HG02885 (cell line): Measurements from ENCODE around the gene LARP4B.
"Not testable (repeated sequence)": the region's sequence is repeated elsewhere in the genome, so short reads cannot be mapped to it uniquely, and the experiment has no call there.

ENCODE experiments used
- ATAC-seq: cut with Tn5 transposase; IDR thresholded peaks from one replicate; pipeline ENCODE4 v1.9.1; 2021; ENCODE audit warnings: mild to moderate bottlenecking; ENCODE audit not compliant: unreplicated experiment, poor library complexity

Gene LARP4B

DNA sequence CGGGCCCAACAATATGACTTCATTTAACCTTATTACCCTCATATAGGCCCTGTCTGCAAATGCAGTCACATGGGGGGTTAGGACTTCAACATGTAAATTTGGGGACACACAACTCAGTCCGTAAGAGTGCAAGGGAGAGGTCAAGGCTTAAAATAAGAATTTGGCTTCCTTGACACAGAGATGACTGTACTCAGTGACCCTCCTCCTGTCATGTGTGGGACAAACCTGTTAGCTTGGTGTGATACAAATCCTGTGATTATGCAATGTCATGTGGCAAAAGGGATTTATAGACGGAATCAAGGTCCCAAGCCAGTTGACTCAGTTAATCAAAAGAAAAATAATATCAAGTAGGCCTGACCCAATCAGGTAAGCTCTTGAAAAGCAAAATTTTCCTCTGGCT is 30.8 kb upstream of the LARP4B start:
- ATAC-seq = no peak

DNA sequence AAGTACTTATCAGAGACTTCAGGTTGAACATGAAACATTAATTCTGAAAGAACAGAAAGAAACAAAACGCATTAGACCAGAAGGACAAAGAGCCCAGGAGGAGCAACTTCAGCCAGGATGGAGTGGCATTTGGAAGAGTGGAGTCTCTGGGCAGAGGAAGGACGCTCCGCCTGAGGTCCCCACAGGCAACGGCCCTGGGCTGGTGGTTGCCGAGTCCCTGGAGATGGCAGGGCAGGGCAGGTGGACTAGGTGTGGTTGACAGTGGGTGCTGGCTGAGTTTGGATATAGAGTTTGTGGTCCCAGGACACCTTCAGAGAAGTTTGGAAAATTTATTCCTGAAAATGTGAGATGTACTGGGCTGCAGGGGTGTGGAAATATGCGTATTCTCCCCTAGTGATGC is 27.4 kb upstream of the LARP4B start:
- ATAC-seq = no peak

DNA sequence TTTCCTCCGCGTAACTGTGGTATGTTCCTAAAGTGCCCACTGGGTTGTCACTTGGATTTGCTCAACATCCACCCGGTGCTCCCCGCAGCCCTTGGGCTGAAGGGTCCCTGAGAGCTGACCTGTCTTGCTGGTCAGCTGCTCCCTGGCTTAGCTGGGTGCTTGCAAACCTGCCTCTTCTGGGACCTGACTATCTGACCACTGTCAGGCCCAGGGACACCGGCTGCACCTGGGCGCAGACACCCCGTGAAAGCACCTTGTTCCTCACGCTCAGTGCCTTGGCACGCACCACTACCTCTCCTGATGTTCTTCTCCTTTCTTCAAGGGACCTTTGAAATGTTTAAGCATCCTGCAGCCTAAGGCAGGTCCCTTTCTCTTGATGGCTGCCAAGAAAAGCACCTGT is 26.6 kb upstream of the LARP4B start:
- ATAC-seq = no peak

DNA sequence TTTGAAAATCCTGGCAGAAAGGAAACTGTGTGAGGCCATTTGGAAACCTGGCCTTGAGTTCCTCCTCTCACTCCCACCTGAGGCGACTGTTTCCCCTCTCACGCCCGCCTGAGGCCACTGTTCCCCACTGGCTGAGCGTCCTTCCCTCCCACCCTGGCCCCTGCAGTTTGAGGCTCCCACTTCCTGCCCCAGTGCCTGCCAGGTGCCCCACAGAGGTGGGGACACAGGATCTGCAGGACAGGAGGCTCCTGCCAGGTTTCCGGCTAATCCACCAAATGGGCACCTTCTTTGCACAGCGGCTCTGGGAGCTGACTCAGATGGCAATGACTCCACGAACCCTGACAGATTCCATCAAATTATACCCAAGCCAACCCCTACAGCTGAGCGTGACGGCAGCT is 24.3 kb upstream of the LARP4B start:
- no peak for ATAC-seq

DNA sequence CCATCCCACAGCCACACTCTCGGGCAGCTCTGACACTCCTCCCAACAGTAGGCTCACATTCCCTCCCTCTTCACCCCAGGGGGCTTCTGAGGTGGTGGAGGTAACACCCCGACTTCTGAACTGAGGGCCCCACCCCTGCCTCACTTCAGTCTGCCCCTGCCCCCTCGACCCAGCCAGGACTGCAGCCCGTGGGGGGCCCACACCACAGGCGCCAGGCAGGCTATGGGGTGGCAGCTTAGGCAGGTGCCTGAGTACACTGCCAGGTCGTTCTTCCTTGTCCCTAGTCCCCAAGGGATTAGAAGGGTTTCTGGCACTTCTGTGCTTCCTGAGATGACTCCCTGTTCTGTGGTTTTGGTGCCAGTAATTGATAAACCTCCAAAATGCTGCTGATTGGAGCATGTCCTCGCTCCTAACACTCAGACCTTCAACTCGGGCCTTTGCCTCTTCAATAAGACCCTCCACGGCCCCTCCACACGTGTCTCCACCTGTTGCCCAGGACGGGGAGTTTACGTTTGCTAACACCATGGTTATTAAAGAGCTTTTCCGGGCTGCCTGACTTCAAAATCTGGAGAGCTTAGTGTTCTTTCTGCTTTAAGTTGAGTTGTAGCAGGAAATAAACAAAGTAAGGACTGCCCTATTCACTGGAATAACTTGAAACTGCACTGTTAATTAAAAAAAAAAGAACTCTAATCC is 23.8 kb upstream of the LARP4B start:
- ATAC-seq = no peak

DNA sequence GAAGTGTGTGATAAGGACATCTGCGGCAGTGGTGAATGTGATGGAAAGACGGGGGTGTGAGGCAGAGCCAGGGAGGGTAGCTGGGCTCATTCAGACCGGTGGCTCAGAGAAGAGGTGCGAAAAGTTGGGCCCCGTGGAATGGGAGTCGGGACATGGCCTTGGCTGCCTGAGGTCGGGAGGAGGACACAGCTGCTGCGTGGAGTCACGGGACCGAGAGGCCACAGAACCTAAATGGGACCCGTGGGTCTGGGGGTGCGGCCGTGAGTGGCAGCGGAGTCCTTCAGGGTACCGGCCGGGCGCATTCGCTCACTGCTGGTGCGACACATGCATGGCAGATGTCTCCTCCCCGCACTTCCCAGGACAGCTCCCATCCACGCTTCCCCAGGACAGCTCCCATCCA is 22.9 kb upstream of the LARP4B start:
- ATAC-seq = no peak

DNA sequence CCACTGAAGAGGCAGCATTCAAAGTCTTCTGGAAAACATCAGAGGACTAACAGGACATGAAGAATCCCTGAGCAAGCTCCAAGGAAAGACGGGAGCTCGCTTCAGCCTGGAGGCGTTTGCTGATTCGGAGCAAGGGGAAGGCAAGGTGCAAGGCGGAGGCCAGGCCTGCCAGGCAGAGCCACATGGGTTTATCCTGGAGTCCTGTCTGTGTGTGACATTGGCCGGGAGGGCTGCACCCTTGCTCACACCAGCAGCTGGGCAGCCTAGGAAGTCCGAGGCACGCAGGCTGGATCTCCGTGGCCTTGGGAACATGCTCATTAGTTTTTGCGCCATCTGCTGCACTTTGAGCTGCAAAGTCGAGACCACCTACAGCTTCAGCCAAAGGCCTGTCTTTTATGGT is 22.3 kb upstream of the LARP4B start:
- no peak for ATAC-seq

DNA sequence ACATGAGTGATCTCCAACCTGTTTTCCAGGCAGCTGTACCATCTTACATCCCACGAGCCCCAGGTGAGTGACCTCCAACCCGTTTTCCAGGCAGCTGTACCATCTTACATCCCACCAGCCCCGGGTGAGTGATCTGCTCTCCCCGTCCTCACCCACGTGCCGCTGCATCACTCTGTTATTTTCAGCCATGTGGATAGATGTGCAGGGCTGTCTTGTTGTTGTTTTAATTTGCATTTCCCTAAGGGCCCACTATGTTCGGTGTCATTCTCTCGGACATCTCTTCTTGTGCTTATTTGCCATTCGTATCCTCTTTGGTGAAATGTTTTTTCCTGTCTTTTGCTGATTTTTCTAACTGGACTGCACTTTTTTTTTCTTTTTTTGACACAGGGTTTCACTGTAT is 17.9 kb upstream of the LARP4B start:
- no peak for ATAC-seq

DNA sequence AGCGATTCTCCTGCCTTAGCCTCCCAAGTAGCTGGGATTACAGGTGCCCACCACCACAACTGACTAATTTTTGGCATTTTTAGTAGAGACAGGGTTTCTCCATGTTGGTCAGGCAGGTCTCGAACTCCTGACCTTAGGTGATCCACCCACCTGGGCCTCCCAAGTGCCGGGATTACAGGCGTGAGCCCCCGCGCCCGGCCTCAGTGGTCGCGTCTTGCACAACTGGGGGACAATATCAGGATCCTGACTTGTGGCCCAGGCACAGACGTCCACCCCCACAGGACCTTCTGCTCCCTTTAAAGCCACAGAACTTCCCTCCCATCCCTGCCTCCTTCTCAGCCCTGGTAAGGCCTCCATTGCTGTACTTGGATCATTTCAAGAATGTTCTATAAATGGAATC is 16.8 kb upstream of the LARP4B start:
- no peak for ATAC-seq

DNA sequence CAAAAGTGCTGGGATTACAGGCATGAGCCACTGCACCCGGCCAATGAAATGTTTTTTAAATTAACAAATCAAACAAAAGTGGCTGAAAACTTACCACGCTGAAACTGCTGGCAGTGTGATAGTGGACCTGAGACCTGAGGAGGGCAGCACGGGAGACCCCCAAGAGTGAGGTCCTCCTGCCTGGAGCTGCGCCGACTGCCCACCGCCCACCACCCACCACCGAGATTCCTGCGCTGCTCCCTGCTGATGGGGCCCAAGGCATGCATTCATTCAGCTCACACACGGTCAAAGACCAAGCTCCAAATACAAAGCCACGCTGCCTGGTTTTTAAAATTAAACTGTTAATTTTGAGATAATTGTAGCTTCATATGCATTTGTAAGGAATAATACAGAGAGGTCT is 16.4 kb upstream of the LARP4B start:
- ATAC-seq = no peak

DNA sequence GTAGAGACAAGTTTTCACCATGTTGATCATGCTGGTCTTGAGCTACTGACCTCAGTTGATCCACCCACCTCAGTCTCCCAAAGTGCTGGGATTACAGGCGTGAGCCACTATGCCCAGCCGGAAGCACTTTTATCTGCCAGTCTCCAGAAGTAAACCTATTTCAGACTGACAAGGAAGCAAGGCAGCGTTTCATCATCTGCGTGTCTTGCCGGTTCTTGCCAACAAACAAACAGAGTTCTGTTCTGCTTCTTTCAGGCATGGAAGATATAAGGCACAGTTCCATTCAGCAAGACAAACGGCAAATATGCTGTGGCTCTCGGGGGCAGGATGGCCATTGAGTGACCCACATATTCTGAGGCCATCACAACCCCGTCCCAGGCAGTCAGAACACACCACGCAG is 15.5 kb upstream of the LARP4B start:
- ATAC-seq = no peak

DNA sequence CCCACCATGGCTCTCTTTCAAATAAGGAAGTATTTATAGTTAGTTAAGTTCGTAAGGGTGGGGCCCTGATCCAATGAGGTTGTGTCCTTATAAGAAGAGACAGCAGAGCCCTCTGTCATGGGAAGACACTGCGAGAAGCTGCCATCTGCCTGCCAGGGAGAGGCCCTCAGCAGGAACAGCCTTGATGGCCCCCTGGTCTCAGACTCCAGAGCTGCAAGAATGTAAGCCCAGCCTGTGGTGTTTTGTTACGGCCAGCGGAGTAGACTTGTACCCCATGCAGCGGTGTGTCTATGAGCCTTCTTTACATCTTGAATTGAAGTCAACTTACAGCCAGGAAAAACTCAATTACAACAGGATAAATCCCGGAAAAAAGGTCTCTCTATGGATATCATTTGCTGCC is 14.3 kb upstream of the LARP4B start:
- ATAC-seq = no peak

DNA sequence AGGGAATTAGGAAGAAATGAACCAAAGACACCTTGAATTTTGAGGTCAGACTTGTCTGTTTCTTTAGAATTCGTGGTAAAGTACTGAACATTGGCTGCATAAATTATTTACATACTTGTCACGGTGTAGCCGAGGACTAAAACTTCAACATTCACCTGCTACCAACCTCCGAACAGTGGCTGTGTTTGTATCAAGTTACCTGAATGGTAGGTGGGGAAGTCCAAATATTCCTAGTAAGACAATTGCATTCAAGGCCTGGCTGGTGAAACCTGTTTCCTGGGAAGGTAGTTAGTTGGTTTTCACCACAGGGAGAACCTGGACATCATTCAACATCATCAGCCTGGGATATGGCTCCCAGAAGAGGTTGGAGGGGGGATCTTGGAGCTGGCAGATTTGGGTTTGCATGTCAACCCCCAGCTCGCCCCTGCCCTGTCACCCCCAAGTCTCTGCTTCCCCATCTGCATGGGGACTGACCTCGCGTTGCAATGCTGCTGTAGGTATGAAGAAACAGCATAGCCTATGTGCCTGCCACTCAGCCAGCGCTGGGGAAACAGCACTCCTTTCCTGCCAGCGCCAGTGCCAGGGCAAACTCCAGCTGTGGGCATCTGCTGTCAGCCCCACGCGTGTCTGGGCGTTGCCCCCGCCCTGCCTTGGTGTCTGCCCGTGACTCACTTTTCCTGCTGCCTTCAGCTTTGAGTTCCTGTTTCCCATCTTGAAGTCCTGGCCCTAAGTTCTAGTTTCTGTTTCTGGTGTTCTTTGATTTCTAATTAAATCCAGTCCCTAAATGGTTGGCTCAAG is 12.7 kb upstream of the LARP4B start:
- ATAC-seq = no peak

DNA sequence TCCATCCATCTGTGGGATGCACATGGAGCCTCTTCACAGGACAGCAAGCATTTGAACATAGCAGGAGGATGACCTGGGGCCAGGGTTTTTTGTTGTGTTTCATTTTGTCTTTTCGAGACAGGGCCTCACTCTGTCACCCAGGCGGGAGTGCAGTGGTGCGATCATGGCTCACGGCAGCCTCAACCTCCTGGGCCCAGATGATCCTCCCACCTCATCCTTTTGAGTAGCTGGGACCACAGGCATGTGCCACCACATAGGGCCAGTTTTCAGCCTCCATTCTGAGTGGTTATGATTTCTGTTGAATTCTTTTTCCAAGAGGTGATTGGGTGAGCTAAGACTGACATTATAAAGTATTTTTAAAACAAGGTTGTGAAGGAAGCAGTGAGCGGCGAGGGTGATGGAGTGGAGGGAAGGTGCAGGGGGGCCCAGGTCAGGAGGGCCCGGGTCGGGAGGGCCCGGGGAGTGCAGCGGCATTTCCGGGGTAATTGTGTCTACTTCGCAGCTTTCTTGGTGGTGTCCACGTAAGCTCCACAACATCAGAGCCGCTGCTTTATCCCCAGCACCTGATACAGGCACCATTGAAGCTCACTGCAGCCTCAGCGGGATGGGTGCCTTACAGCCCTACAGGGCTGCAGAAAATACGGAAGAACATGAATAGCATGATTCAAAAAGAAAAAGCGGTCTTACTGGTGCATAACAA is 12.0 kb upstream of the LARP4B start:
- ATAC-seq = peak; percentile 59

DNA sequence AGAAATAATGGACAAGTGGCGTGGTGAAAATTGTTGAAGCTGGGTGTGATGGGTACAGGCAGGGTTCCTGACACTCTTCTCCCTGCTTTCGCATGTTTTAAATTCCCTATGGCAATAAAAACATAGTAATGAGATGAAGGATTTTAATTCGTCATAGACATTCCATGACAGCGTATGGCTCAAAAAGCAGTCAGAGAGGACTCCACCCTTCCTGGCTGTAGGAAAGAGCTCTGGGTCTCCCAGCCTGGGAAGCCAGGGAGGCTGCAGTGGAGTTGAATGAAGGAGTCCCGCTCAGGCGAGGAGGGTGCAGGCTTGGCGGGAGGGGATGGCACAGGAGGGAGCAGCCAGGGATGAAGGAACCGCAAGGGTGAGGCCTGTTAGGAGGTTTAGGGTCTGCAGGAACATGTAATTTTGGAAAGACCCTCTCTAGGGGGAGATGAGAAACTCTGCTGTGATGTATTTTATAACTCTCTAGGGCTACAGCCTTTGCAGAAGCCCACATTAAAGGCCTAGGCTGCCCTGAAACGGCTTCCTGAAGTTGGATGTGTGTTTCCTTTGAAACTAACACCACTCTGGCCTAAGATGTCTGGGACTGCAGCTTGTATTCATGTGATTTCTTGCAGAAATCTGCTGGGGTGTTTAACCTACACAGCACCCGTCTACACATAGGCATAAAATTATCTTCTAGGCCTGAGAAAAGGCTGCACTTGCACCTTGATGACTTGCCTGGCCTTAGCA is 7.6 kb upstream of the LARP4B start:
- ATAC-seq = no peak

DNA sequence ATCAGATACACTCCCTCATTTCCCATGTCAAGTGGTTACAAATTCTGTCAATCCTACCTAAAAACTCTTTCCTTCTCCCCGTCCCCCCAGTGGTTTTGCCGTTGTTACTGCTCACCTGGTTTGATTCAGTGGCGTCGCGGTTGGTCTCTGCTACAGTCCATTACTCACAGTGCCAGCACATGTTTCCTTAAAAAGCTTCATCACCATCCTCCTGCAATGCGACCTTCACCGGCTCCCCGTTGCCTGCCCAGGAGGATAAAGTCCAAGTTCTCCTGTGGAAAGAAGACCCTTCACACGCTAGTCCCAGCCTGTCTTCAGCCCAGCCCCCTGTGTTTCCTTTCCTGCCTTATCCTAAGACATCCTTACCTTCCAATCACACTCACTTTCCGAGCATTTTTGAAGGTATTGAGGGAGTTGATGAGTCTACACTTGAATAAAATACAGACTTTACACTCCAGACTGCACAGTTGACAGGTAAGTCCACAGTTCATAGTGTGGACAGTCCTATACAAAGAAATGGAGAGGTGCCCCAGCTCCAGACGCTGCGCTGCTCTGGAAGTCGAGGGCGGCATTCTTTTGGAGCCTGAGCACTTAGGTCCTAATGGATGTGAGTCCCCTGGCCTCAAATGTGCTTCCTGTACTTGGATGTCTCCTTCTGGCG is 3.4 kb upstream of the LARP4B start:
- no peak for ATAC-seq

DNA sequence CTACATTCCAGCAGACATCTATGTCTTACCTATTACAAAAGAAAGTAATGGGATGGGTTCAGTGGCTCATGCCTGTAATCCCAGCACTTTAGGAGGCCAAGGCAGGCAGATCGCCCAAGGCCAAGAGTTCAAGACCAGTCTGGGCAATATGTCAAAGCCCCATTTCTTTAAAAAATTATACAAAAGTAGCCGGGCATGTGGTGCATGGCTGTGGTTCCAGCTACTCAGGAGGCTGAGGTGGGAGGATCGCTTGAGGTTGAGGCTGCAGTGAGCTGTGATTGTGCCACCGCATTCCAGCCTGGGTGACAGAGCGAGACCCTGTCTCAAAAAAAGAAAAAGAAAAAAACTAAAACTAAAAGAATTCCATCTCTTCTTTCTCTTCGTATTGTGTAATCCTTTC is 2.7 kb upstream of the LARP4B start:
- ATAC-seq = not testable (repeated sequence)

DNA sequence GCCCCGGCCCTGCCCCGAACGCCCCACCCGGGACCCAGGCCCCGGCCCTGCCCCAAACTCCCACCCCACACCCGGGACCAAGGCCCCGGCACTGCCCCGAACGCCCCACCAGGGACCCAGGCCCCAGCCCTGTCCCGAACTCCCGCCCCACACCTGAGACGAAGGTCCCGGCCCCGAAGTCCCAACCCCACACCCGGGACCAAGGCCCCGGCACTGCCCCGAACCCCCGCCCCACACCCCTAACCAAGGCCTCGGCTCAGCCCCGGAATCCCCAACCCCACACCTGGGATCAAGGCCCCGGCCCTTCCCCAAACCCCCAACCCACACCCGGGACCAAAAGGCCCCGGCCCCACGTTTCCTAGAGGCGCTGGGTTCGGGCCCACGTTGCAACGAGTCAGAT is 1.1 kb upstream of the LARP4B start:
- no peak for ATAC-seq

DNA sequence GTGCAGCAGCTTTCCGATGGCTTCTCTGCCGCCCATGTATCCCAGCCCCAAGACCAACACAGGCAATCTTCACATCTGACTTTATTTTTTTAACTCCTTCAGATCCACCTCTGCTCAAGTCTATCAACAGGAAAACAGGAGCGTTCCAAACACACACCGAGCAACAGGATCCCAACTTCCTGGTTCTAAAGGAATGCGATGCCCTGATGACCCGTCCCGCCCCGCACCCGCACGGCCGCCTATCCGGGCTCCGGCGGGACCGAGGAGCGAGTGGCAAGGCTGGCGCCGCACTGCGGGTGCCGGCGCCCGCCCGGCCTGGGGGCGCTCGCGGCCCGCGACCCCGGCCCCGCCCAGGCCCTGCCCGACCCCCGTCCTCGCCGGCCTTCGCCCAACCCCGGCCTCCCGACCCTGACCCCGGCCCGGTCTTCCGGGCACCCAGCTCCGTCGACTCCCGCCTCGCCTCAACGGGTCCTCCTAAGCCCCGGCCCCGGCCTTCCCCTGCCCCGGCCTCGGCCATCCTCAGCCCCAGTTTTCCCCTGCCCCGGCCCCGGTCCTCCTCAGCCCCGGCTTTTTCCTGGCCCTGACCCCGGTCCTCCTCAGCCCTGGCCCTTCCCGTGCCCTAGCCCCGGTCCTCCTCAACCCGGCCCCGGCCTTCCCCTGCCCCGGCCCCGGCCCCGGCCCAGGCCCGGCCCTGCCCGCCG is 730 bp downstream of the LARP4B start:
- ATAC-seq = no peak
